PFSK-1 (cell line): ENCODE results near the gene LYPD6B.

Experiments used
- POLR2AphosphoS5 ChIP-seq: IDR thresholded peaks from 2 replicates; pipeline ENCODE4 v1.6.1; 2012; ENCODE audit warnings: low read depth, mild to moderate bottlenecking, control low read depth, low read length, moderate library complexity
- REST ChIP-seq, 2 experiments: IDR thresholded peaks; 2 replicates each; pipeline versions ENCODE4 v1.6.1 to v1.8.0; 2011 to 2012; ENCODE audit warnings: low read depth in 2 of 2, low read length in 2 of 2, control low read depth in 1 of 2, inconsistent platforms in 1 of 2, mild to moderate bottlenecking in 1 of 2, moderate library complexity in 1 of 2; ENCODE audit not compliant: insufficient read depth in 1 of 2
- SIN3A ChIP-seq: IDR thresholded peaks from 2 replicates; pipeline ENCODE4 v1.6.1; 2012; ENCODE audit warnings: mild to moderate bottlenecking, low read length, moderate library complexity, borderline replicate concordance; ENCODE audit not compliant: insufficient read depth
- TAF1 ChIP-seq: IDR thresholded peaks from 2 replicates; pipeline ENCODE4 v1.6.1; 2012; ENCODE audit warnings: low read length, control low read depth, borderline replicate concordance; ENCODE audit not compliant: insufficient read depth

- TF ChIP-seq SIN3A (no peak), REST (IDR thresholded peaks at IDR 0.05; ENCODE audit: insufficient read depth in 1 of 2, low read depth in 2 of 2, low read length in 2 of 2) (no peak), TAF1 (no peak), POLR2AphosphoS5 (no peak)
Observed at GRCh38 chr2:149056541-149057255, 18.2 kb downstream of the LYPD6B start.
